Transverse colon (tissue), 4 donors: ENCODE measurements around the gene AOPEP. TPM values are rescaled to one million over a fixed set of nuclear protein-coding genes. Genes with fewer than 3 reads are reported as not detected.

Experiments
- DNase-seq: peaks from one replicate; pipeline ENCODE4 v3.0.0-alpha.2; 2019
- H3K27ac ChIP-seq, 4 donors: fragments of 200-600 bp; sonication (generic); 2 replicates each; pipeline ENCODE4 v1.5.1; 2016 to 2018; ENCODE audit warnings: inconsistent platforms in 4 of 4
- H3K27me3 ChIP-seq: fragments of 200-600 bp; sonication (generic); 2 replicates; pipeline ENCODE4 v1.5.1; 2017; ENCODE audit warnings: inconsistent platforms
- H3K36me3 ChIP-seq, 4 donors: fragments of 200-600 bp; sonication (generic); 2 replicates each; pipeline ENCODE4 v1.5.1; 2017 to 2019; ENCODE audit warnings: inconsistent platforms in 4 of 4
- H3K4me1 ChIP-seq, 4 donors: fragments of 200-600 bp; sonication (generic); 2 replicates each; pipeline ENCODE4 v1.5.1; 2017 to 2020; ENCODE audit warnings: inconsistent platforms in 4 of 4
- H3K4me3 ChIP-seq, 4 donors: fragments of 200-600 bp; sonication (generic); 1 replicate in 1 of 4; 2 replicates in 3 of 4; pipeline versions ENCODE4 v1.5.1 to v1.6.1; 2017 to 2019; ENCODE audit warnings: inconsistent platforms in 4 of 4
- H3K9me3 ChIP-seq, 2 donors: fragments of 200-600 bp; sonication (generic); 2 replicates each; pipeline ENCODE4 v1.5.1; 2017 to 2019; ENCODE audit warnings: inconsistent platforms in 2 of 2
- EP300 ChIP-seq: sonication (generic); formaldehyde crosslinking; IDR thresholded peaks from one replicate; pipeline ENCODE4 v1.6.1; 2017; ENCODE audit warnings: antibody characterized with exemption, low read depth
- POLR2A ChIP-seq: fragments of 450-650 bp; IDR thresholded peaks from one replicate; pipeline ENCODE4 v1.6.1; 2016; ENCODE audit warnings: antibody characterized with exemption, mild to moderate bottlenecking, moderate library complexity
- POLR2AphosphoS5 ChIP-seq, 3 donors: sonication (generic); formaldehyde crosslinking; IDR thresholded peaks; one replicate each; pipeline ENCODE4 v1.6.1; 2016; ENCODE audit warnings: antibody characterized with exemption in 3 of 3
- WGBS, 2 donors: methylation state at CpG; one replicate each; pipeline ENCODE4 v1.1.5; 2018; ENCODE audit warnings: low coverage in 1 of 2; 5-methylcytosine and 5-hydroxymethylcytosine counted together
- in situ Hi-C, 4 donors: fragments of 200-750 bp; cut with MboI; loops; one replicate each; pipeline versions ENCODE4 v1.15.0 to v1.15.1; 2017; ENCODE audit warnings: low sequenced_read_pairs in 3 of 4, low pct_ligation_motif_present in 1 of 4, low pct_unique_long_range_greater_than_20kb in 1 of 4
- intact Hi-C: fragments of 100-400 bp; cut with DNase I; formaldehyde crosslinking; loops from one replicate; pipeline ENCODE4 v1.15.1; 2023; ENCODE audit warnings: low total_unique reads
- total RNA-seq, 4 donors: library from RNA; depleted of rRNA; stranded (reverse); fragments of >200 nt; gene quantifications; one replicate each; pipeline ENCODE4 v1.1.0, GENCODE V29; 2016
- TF ChIP-seq, protein P1 (sequence below), 5 experiments: fragments of 200-600 bp in 3 of 5; fragments of 450-650 bp in 2 of 5; sonication (generic) in 3 of 5; IDR thresholded peaks; 1 replicate in 2 of 5; 2 replicates in 3 of 5; pipeline ENCODE4 v1.5.1; 2016 to 2017; ENCODE audit warnings: antibody characterized with exemption in 5 of 5, inconsistent platforms in 3 of 5, mild to moderate bottlenecking in 2 of 5, moderate library complexity in 1 of 5

AOPEP gene
- total RNA-seq, 4 donors from 2014 or later = 53.0 to 129 (median 92.7) TPM

DNA sequence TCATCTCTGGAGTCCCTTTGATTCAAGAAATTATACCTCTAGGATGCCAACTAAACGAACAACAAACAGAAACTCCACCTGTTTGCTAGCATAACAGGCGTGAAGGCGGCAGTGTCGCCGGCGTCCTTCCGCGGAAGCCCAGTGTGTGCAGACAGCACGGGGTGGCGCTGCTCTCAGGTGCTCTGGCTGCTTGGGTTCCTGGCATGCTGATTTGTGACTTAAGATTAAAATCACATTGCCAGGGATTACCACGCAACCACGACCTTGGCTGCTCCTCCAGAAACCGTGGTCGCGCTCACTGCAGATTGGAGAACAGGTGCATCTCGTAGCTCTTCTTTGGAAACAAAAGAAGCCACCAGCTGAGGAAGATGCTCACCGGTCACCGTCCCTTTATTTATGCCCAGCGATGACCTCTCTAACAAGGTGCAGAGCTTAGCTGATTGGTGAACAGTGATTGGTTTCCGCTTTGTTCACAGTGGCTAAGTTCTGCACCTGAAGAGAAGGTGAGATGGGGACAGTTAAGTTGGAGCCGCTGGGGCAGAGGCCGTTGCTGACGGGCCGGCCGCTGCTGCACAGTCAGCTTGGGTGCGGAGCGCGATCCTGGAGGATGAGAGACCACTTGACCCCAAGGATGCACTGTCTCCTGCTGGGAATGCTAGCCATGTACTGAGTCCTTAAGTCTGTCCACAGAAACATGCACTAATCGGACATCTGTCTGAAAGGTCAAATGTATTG lies 358.7 kb downstream of the AOPEP start:
- Histone ChIP-seq H3K4me1 (peaks cover 13 to 43% (median 24%) of the 10 kb centered on the region in 4 donors), H3K9me3 (no peaks in the 10 kb centered on the region), H3K27ac (peak overlapping the region; percentile 37 to 83 (median 60)), H3K36me3 (peaks cover 0 to 28% (median 0%) of the 10 kb centered on the region in 4 donors), H3K27me3 (no peaks in the 10 kb centered on the region), H3K4me3 (no peak overlapping the region)
- in situ Hi-C loops (no loop called here), intact Hi-C loops (no loop called here)
- 89 to 100% methylated on average over 3 to 29 of the region's 29 CpGs for WGBS, 2 donors
- DNase-seq = no peak
- no peak for TF ChIP-seq POLR2AphosphoS5 (IDR thresholded peaks at IDR 0.05)
- TF ChIP-seq, protein P1, sequence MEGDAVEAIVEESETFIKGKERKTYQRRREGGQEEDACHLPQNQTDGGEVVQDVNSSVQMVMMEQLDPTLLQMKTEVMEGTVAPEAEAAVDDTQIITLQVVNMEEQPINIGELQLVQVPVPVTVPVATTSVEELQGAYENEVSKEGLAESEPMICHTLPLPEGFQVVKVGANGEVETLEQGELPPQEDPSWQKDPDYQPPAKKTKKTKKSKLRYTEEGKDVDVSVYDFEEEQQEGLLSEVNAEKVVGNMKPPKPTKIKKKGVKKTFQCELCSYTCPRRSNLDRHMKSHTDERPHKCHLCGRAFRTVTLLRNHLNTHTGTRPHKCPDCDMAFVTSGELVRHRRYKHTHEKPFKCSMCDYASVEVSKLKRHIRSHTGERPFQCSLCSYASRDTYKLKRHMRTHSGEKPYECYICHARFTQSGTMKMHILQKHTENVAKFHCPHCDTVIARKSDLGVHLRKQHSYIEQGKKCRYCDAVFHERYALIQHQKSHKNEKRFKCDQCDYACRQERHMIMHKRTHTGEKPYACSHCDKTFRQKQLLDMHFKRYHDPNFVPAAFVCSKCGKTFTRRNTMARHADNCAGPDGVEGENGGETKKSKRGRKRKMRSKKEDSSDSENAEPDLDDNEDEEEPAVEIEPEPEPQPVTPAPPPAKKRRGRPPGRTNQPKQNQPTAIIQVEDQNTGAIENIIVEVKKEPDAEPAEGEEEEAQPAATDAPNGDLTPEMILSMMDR (IDR thresholded peaks at IDR 0.05) = no peak
- TF ChIP-seq EP300 = no peak
- no peak for TF ChIP-seq POLR2A

DNA sequence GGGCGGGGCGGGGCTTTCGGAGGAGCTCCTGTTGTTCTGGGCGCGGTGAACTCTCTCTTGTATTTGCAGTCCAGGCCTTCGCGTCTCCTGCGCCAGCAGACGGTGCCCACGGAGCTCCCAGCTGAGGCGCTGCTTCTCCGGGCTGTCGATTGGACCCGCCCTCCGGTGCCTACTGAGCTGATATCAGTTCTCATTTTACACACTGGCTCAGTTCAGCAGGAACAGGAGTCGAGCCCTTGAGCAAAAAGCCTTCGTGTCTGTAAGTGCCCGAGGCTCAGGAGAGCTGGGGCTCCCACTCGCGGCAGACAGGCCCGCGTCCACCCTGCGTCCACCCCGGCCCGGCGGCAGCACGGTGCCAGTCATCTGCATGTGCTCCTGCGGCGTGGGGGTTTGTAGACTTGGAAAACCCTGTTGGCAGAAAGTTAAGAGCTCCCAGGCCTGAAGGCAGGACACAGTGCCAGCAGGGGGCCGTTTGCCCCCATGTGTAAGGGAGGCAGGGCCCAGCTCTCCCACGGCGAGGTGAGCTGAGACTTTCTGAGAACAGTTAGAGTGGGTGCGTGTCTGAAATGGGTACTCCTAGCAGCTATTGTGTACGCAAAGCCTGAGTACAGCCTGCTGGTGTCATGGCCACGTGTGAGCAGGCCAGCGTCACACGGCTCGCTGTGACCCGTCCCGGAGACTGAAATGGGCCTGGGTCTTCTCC lies 359.5 kb downstream of the AOPEP start:
- H3K36me3 ChIP-seq = peaks cover 0 to 25% (median 0%) of the 10 kb centered on the region in 4 donors
- no peak overlapping the region for H3K4me3 ChIP-seq
- peaks cover 21 to 51% (median 32%) of the 10 kb centered on the region in 4 donors for H3K4me1 ChIP-seq
- intact Hi-C loops (no loop called here), in situ Hi-C loops (no loop called here)
- TF ChIP-seq, protein P1 (IDR thresholded peaks at IDR 0.05) = no peak
- peak in 2 of 3 donors; percentile 3 to 15 for TF ChIP-seq POLR2AphosphoS5 (IDR thresholded peaks at IDR 0.05)
- TF ChIP-seq POLR2A = no peak
- TF ChIP-seq EP300 = no peak
- peak overlapping the region; percentile 51 to 91 (median 74) for H3K27ac ChIP-seq
- H3K9me3 ChIP-seq = no peaks in the 10 kb centered on the region
- 88% methylated on average over 40 of the region's 40 CpGs; no CpG with 5 or more reads in 1 of the 2 donors for WGBS, 2 donors
- no peak for DNase-seq
- no peaks in the 10 kb centered on the region for H3K27me3 ChIP-seq

DNA sequence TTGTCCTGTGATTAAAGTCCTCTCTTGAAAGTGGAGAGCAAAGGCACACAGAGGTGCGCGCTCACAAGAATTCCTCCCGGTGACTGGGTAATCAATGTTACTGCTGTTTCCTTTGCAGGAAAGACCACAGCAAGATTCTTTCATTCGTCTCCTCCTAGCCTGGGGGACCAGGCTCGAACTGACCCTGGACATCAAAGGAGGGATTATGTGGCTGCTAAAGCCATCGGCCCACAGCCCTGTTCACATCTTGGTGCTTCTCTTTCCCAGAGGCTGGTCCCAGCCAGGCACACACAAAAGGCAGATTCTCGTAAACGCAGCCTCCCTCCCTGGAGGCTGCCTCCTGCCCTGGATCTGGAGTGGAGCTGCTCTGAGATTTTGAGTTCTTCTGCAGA lies 360.1 kb downstream of the AOPEP start:
- H3K36me3 ChIP-seq = peaks cover 0 to 20% (median 0%) of the 10 kb centered on the region in 4 donors
- 90% methylated on average over 2 to 8 of the region's 8 CpGs for WGBS, 2 donors
- H3K27ac ChIP-seq = peak overlapping the region; percentile 51 to 91 (median 74)
- no peaks in the 10 kb centered on the region for H3K9me3 ChIP-seq
- in situ Hi-C loops = no loop called here
- no peak overlapping the region for H3K4me3 ChIP-seq
- H3K27me3 ChIP-seq = no peaks in the 10 kb centered on the region
- DNase-seq = no peak
- TF ChIP-seq POLR2AphosphoS5 (IDR thresholded peaks at IDR 0.05) = no peak
- TF ChIP-seq, protein P1 (IDR thresholded peaks at IDR 0.05) = no peak
- intact Hi-C loops = no loop called here
- peaks cover 26 to 57% (median 36%) of the 10 kb centered on the region in 4 donors for H3K4me1 ChIP-seq

DNA sequence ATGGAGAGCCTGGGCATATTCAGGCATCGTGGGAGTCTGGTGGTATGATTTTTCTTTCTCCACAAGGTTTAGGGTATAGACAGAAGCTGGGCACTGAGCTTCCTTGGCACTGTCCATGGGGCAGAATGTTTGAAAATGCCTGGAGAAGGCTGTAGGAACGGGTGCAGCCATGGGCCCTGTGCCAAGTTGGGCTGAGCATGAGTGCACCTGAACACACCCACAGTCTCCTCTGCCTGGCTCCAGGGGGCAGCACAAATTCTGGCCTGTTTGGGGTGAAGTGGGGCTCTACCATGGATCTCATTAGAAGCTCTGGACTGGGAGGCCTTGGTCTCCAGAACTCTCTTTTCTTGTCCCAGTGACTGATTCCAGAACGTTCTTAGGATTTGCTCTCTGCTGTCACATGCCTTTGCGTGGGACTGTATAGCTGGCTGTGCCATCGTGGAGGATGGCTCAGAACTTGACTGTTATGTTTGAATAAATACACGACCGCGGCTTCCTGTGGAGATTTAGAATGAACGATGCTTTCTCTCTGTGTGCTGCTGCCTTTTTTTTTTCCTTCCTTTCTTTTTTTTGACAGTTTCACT lies 361.3 kb downstream of the AOPEP start:
- Histone ChIP-seq H3K27ac (peak overlapping the region; percentile 83 to 92 (median 90)), H3K27me3 (no peaks in the 10 kb centered on the region), H3K4me1 (peaks cover 38 to 58% (median 45%) of the 10 kb centered on the region in 4 donors), H3K9me3 (no peaks in the 10 kb centered on the region), H3K4me3 (no peak overlapping the region), H3K36me3 (peaks cover 0 to 13% (median 0%) of the 10 kb centered on the region in 4 donors)
- in situ Hi-C loops (no loop called here), intact Hi-C loops (no loop called here)
- DNase-seq = peak; percentile 66
- TF ChIP-seq POLR2A = no peak
- TF ChIP-seq, protein P1 (IDR thresholded peaks at IDR 0.05) = peak in 1 of 5 experiments; percentile 1
- 55 to 65% methylated on average over 7 to 9 of the region's 9 CpGs for WGBS, 2 donors
